ENCODE measurements around the gene PLPP4.

PLPP4 gene

DNA sequence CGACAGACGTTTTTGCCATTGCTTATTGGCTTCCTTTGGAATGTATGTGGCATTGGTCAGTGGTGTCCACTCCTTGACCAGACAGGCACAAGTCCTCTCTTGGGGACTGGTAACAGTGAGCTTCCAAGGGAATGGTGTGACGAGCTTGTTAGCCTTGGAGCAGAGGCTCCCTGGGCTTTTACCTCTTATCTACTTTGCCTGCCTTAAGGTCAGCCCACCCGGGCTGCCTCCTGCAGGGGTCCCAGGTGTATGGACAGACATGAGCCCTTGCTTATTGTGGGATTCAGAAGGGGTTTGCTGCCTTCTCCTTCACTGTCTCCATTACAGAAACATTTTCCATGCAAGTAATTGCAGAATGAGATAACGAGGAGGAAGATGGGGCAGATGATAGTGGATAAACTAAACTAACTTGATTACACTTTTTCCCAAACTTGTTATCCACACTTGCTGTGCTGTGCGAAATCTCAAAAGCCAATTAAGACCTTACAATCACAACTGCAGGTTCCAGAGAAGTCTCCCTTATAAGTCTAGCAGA is 29.7 kb downstream of the PLPP4 start:
- no peak for DNase-seq (ENCODE audit: low read depth, low spot score)

DNA sequence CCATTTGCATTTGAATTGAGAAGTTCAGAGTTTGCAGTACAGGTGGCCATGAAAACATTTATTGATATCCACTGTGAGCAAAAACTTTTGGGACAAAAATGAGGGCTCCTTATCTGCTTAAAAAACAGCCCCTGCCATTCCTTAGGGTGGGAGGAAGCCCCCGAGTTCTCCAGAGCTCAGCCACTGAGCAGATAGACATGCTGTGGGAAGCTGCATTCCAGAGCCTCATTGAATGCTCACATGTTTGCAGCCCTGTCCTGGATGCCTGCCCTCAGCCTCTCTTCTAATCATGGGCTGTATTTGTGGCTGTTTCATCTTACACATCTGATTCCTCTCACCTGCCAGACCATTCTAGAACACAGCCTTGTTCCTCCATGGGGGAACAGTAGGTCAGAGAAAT is 33.3 kb downstream of the PLPP4 start:
- peak; percentile 34 for DNase-seq (ENCODE audit: low read depth, low spot score)

DNA sequence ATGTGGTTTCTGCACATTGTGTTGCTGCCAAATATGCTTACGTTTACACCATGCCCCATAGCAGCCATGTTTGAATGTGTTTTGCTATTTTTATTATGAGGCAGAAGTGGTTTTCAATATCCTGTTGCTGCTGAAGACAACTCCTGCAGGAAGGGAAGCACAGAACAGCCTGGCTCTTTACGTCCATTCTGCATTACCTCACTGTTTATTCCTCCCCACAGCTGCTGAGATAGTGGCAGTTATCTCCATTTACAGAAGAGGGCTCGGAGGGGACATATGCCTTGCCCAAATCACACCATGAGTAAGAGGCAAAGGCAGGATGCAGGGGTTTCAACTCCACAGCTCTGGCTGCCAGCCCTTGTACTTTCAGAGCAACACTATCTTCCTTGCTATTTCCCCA is 35.3 kb downstream of the PLPP4 start:
- no peak for DNase-seq (ENCODE audit: low read depth, low spot score)

DNA sequence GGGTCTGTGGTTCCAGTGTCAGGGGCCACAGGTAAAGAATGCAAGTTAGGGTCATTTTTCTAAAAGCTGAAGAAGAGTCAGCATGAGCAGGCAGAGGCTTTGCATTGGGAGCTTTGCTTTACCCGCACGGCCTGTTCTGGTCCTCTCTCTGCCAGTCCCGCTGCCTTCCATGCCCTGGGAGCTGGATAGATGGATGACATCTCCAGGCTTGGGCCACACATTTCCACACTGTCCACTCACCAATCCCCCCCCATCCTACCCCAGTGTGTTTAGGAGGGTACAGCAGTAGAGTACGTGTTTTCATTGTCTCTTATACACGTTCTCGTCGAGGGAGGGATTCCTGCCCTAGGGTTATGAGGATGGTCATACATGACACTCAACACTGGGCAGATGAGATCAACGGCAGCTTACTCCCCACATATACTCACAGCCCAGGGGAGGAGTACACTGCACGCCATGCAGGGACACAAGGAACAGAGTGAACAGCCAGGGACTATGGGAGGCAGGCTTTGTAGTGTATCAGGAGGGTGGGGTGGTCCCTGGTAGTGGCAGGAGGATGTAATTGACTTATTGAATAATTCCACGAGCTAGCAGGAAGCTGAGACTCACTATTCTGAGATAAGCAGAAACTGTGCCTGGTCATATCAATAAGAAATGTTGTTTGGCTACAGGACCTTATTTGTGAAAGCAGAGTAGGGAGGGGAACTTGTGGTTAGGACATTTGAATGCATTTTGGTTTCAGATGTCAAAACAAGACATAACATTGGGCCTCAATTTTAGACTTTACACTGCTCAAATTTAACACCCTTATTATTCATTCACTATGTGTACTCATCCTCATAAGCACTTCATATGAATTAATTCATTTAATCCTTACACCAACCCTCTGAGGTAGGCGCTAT is 36.6 kb downstream of the PLPP4 start:
- DNase-seq (ENCODE audit: low read depth, low spot score): no peak

- no peak for DNase-seq (ENCODE audit: low read depth, low spot score)
These were observed 37.3 kb downstream of the PLPP4 start for GRCh38 chr10:120494313-120494710.

DNA sequence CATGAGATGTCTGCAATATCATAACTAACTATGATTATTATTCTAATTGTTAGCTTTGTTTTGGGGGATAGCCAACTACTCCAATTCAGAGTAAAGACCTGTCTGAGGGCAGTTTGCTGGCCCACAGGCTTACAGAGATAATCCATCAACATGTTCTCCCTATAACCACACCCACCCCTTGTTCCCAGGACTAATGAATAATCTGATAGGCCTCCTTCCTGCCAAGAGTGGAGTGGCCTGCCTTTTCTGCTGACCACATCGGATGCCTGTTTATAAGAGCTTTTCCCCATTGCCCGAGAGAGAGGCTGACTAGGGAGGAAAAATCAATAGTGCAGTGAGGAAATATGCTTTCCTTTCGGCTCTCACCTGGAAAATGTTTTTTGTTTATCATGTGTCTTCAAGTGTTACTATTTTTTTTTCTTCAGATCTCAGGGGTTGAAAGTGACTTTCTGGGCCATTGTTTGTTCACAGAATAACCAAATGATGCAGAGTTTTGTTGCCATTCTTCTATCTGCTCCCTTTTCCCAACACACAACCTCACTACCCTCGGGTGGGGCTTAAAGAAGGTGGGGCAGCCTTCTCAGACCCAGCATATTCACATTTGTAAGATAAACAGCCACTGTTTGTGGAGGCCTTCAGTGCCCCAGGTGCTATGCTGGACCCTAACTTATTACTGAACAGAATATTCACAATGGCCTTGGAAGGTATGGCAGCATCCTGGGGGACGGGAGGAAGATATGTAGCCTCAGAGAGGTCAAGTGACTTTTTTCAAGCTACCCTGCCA is 38.4 kb downstream of the PLPP4 start:
- DNase-seq (ENCODE audit: low read depth, low spot score): peak; percentile 78

DNA sequence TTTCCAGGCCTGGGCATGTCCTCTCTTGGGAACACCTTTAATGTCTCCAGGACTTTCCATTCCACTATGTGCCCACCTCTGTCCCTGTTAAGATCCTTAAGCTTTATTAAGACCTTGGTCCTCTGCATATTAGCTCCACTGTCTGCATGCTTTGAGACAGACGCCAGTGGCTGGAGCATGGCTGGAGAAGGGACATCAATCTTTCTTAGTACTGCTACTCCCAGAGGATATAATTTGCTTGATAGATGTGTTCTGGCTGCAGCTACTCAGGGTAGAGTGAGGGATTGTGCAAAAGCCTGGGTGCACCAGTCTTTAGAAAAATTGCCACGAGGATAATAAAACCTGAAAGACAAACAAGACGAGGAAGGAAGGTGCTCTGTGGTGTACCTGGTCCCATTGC is 42.9 kb downstream of the PLPP4 start:
- no peak for DNase-seq (ENCODE audit: low read depth, low spot score)

DNA sequence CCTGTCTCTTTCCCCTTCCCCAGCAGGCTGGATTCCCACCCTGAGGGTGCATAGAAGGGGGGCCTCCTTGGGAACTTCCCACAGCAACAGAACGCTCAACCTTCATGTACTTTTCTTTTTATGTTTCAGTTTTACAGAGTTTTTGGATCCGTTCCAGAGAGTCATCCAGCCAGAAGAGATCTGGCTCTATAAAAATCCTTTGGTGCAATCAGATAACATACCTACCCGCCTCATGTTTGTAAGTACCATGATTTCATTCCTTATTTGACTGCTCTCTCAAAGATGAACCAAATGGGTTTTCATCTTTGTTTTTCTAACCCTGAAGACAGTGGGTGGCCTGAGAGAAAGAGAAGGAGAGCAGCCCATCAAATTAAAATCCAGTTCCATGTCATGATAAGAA is 46.7 kb downstream of the PLPP4 start:
- peak; percentile 71 for DNase-seq (ENCODE audit: low read depth, low spot score)

- peak; percentile 46 for DNase-seq (ENCODE audit: low read depth, low spot score)
These were observed 47.2 kb downstream of the PLPP4 start for GRCh38 chr10:120504227-120504626.

- DNase-seq (ENCODE audit: low read depth, low spot score): peak; percentile 43
These were observed 48.0 kb downstream of the PLPP4 start for GRCh38 chr10:120505056-120505455.

DNA sequence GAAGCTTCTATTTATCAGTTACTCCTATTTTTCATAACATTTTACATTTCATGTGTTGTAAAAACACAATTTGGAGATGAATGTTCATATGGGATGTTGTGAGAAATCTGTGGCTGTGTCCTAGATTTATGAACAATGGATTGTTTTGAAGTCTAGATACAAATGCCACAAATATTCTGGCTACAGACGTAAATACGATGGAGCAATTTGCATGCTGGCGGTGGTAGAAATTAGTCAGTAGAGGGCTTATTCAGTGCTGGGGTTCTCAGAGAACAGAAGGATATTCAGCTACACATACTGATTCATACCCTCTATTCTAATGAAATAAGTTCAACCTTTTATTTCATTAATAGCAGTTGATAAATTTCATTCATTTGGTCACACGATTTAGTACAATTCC is 48.8 kb downstream of the PLPP4 start:
- peak; percentile 85 for DNase-seq (ENCODE audit: low read depth, low spot score)

DNA sequence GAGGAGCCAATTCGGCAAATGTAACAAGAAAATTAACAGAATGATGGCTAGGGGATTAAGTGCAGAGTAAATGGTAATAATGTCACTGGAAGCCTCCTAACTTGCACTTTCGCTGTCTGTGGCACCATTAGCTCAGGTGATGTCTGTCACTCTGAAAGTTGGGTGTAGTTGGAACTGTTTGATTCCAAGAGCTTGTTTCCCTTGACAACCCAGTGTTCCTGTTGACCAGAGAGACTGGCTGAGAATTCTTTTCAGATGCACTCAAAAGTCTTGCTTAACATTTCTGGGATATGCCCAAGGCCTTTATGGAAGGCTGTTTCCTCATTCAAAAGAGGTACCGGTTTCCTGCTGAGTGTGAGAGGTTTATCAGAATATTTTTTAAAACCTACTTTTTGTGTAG is 49.6 kb downstream of the PLPP4 start:
- DNase-seq (ENCODE audit: low read depth, low spot score): peak; percentile 68

- no peak for DNase-seq (ENCODE audit: low read depth, low spot score)
These were observed 50.1 kb downstream of the PLPP4 start for GRCh38 chr10:120507175-120507574.

DNA sequence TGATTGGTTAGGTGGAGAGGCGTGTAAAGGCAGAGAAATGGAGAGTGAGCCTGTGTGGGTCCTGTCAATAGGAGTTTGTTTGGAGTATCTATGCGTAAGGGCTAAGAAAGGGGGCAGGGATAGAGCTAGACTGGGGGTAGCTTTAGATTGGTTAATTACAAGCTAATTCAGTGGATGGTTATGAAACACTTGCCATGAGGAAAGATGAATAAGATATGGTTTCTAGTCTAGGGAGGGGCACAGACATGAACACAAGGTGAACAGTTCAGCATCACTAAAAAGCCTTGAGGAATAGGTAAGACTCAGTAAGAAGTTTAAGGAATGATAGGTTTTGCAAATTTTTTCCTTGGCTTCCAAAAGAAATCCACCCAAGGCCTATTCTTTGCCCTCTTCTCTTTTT is 50.6 kb downstream of the PLPP4 start:
- no peak for DNase-seq (ENCODE audit: low read depth, low spot score)

GRCh38 chr10:120508393-120508792 is 51.4 kb downstream of the PLPP4 start:
- DNase-seq (ENCODE audit: low read depth, low spot score): peak; percentile 95

DNA sequence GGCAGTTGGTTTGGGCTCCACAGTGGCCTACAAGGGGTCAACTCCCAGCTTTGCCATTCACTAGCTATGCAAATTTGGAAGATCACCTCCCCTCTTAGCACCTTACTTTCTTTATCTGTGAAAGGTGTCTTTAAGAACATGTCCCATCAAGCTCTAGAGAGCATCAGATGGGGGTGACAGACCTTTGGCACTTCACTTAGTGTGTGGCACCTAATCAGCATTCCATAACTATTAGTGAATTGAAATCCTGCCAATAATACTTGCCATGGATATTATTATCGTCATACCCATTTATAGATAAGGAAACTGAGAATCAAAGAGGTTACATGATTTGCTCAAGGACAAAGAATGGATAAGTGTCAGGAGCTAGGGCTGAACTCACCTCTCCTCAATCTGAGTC is 51.9 kb downstream of the PLPP4 start:
- no peak for DNase-seq (ENCODE audit: low read depth, low spot score)

- peak; percentile 82 for DNase-seq (ENCODE audit: low read depth, low spot score)
These were observed 54.1 kb downstream of the PLPP4 start for GRCh38 chr10:120511165-120511564.

DNA sequence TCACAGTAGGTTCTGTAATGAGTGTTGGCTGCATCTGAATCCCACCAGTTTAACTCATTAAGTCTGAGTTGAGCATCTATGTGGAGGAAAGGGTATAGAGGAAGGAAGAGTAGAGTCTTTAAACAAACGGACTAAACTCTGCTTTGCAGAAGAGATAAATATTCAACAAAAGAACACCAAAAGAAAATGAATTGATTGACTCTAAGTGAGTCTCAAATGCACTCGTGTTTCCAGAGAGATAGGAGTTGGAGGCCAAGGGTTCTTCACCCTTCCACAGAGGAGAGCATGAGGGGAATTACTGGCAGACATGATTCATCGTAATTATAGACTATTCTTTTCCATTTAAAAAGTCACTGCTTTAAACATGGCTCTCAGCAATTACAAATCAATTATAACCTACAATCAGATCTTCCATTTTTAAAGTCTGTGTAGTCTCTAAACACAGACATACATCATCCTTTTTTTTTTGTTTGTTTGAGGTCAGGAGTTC is 56.3 kb downstream of the PLPP4 start:
- DNase-seq (ENCODE audit: low read depth, low spot score): no peak

DNA sequence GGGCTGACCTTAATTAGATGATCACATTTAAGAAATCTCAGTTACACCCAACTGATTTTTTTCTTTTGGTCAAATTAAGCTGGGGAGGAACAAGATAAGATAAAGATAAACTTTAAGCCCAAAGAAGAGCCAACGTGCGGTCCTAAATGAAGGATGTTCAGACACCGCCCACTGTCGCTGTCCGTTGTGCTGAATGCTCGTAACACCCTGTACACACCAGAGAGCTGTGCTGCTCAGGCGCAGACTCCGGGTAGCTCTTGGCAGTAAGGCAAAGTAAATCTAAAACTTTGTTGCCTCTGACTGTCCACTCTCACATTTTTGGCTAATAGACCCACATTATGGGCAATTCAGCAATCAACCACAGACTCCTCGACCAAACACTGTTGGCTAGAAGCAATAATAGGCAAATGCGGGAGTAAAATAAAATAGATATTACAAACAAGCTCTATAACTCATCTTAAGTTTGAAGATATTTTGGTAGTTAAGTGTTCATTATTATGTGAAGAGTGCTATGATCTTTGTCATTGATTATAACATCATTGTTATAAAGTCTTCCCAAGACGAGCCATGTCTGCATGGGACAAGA is 57.1 kb downstream of the PLPP4 start:
- DNase-seq (ENCODE audit: low read depth, low spot score): peak; percentile 86

DNA sequence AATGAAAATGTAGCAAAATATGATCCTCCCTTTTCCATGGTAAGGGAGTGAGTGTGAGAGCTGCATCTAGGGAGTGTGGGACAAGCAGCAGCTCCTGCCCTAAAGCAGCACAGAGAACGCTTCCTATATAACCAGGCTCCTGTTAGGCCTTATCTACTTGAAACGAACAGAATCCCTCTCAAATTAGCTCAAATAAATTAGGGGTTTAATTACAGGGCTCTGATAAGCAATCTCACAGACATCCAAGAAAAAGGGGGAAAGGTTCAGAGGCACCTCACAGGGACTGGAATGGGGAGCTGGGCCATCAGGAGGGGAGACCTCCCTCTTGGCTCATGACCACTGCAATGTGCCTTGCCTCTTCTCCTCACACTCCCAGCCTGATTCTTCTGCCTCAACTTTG is 57.9 kb downstream of the PLPP4 start:
- DNase-seq (ENCODE audit: low read depth, low spot score): no peak

- DNase-seq (ENCODE audit: low read depth, low spot score): no peak
These were observed 58.7 kb downstream of the PLPP4 start for GRCh38 chr10:120515741-120516140.

GRCh38 chr10:120516426-120516825 is 59.4 kb downstream of the PLPP4 start:
- DNase-seq (ENCODE audit: low read depth, low spot score): peak; percentile 47
